HG03066 (cell line): ENCODE results near the gene KRT35.
"Not testable (repeated sequence)": the region's sequence is repeated elsewhere in the genome, so short reads cannot be mapped to it uniquely, and the experiment has no call there.

Source experiments
- ATAC-seq: cut with Tn5 transposase; IDR thresholded peaks from one replicate; pipeline ENCODE4 v1.9.1; 2021; ENCODE audit warnings: low read depth; ENCODE audit not compliant: unreplicated experiment

KRT35 gene

GRCh38 chr17:41463746-41464145 is 17.2 kb downstream of the KRT35 start:
- ATAC-seq = no peak

GRCh38 chr17:41462705-41463104 is 18.2 kb downstream of the KRT35 start:
- no peak for ATAC-seq

GRCh38 chr17:41457676-41458075 is 23.3 kb downstream of the KRT35 start:
- ATAC-seq = no peak

- ATAC-seq = no peak
Measured at GRCh38 chr17:41456204-41456603, 24.7 kb downstream of the KRT35 start.

- no peak for ATAC-seq
Measured at GRCh38 chr17:41455236-41455635, 25.7 kb downstream of the KRT35 start.

GRCh38 chr17:41453066-41453465 is 27.9 kb downstream of the KRT35 start:
- no peak for ATAC-seq

GRCh38 chr17:41452281-41452680 is 28.7 kb downstream of the KRT35 start:
- ATAC-seq = no peak

GRCh38 chr17:41451154-41451728 is 29.7 kb downstream of the KRT35 start:
- no peak for ATAC-seq

- ATAC-seq = no peak
Measured at GRCh38 chr17:41449008-41449407, 31.9 kb downstream of the KRT35 start.

GRCh38 chr17:41448506-41448905 is 32.4 kb downstream of the KRT35 start:
- ATAC-seq = no peak

- ATAC-seq = no peak
Measured at GRCh38 chr17:41446806-41447205, 34.1 kb downstream of the KRT35 start.

- no peak for ATAC-seq
Measured at GRCh38 chr17:41444640-41445039, 36.3 kb downstream of the KRT35 start.

GRCh38 chr17:41444186-41444585 is 36.8 kb downstream of the KRT35 start:
- no peak for ATAC-seq

- ATAC-seq = no peak
Measured at GRCh38 chr17:41442739-41443138, 38.2 kb downstream of the KRT35 start.

- ATAC-seq = no peak
Measured at GRCh38 chr17:41440531-41441033, 40.4 kb downstream of the KRT35 start, which contains the start of gene KRT38. KRT38 (minus strand) TSS chr17:41440983; CDS start chr17:41440921, 62 bp downstream.

GRCh38 chr17:41439375-41439774 is 41.6 kb downstream of the KRT35 start:
- no peak for ATAC-seq

GRCh38 chr17:41437769-41438168 is 43.2 kb downstream of the KRT35 start:
- ATAC-seq = no peak

- ATAC-seq = no peak
Measured at GRCh38 chr17:41437254-41437653, 43.7 kb downstream of the KRT35 start.

- no peak for ATAC-seq
Measured at GRCh38 chr17:41434415-41434814, 46.5 kb downstream of the KRT35 start.

GRCh38 chr17:41434005-41434404 is 46.9 kb downstream of the KRT35 start:
- no peak for ATAC-seq

GRCh38 chr17:41433586-41433985 is 47.4 kb downstream of the KRT35 start:
- ATAC-seq = no peak

GRCh38 chr17:41430376-41430775 is 50.6 kb downstream of the KRT35 start:
- not testable (repeated sequence) for ATAC-seq

- ATAC-seq = no peak
Measured at GRCh38 chr17:41429667-41430066, 51.3 kb downstream of the KRT35 start.
